Lower leg skin (tissue), 4 donors: ENCODE results near the gene DDN. TPM values are rescaled to one million over a fixed set of nuclear protein-coding genes. Genes with fewer than 3 reads are reported as not detected.

Experiments used
- DNase-seq, 2 donors: peaks; one replicate each; pipeline ENCODE4 v3.0.0-alpha.2; 2019; ENCODE audit warnings: low spot score in 2 of 2
- H3K4me3 ChIP-seq: fragments of 200-600 bp; sonication (generic); 2 replicates; pipeline ENCODE4 v1.5.1; 2017; ENCODE audit warnings: mild to moderate bottlenecking, low read depth; ENCODE audit not compliant: poor library complexity, severe bottlenecking
- POLR2A ChIP-seq, 2 donors: fragments of 450-650 bp; IDR thresholded peaks; one replicate each; pipeline ENCODE4 v1.6.1; 2016 to 2017; ENCODE audit warnings: antibody characterized with exemption in 2 of 2, mild to moderate bottlenecking in 1 of 2, moderate library complexity in 1 of 2
- WGBS, 2 donors: methylation state at CpG; one replicate each; pipeline ENCODE4 v1.1.5; 2018; 5-methylcytosine and 5-hydroxymethylcytosine counted together
- intact Hi-C: fragments of 100-400 bp; cut with DNase I; formaldehyde crosslinking; loops from one replicate; pipeline ENCODE4 v1.15.0; 2023; ENCODE audit warnings: low total_unique reads
- total RNA-seq, 4 donors: library from RNA; depleted of rRNA; stranded (reverse); fragments of >200 nt; gene quantifications; one replicate each; pipeline ENCODE4 v1.1.0, GENCODE V29; 2016
- TF ChIP-seq, protein P1 (sequence below), 3 donors: fragments of 450-650 bp; IDR thresholded peaks; one replicate each; pipeline ENCODE4 v1.5.1; 2016; ENCODE audit warnings: antibody characterized with exemption in 3 of 3, mild to moderate bottlenecking in 3 of 3, moderate library complexity in 2 of 3

The DDN gene
- total RNA-seq, 4 donors from 2014 or later, result 0.05 to 0.29 (median 0.13) TPM; not detected in 1

DNA sequence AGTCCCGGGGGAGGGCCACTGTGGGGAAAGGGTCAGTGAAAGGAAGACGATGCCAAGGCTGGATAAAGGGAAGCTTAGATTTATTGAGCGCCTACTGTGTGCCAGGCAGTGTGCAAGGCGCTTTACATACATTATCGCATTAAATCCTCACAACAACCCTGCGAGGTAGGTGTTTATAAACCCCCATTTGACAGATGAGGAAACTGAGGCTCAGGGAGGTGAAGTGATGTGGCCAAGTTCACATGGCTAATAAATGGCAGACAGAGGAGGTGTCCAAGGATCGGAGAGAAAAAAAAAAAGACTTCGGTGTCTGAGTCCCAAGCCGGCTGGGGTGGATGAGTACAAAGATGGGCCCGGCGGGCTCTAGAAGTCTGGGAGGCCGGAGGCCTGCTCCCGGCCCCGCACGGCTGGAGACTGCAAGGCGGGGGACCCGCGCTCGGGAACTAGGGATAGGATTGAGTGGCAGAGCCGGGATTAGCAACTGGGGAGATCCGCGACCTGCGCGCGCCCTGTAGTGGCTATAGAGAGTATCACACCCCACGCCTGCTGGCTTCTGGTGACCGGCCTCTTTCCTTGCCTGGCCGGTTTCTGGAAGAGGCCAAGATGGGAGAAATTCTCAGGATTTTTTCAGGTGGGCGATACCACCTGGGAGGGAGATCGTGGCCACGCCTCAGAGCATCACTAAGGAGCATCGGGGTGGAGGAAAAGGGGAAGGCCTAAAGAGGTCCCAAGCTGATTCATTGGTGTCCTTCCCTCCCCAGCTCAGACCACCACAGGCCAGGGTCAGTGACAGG, 3.9 kb downstream of the DDN start:
- 5 to 6% methylated on average over 28 to 32 of the region's 32 CpGs for WGBS, 2 donors

DNA sequence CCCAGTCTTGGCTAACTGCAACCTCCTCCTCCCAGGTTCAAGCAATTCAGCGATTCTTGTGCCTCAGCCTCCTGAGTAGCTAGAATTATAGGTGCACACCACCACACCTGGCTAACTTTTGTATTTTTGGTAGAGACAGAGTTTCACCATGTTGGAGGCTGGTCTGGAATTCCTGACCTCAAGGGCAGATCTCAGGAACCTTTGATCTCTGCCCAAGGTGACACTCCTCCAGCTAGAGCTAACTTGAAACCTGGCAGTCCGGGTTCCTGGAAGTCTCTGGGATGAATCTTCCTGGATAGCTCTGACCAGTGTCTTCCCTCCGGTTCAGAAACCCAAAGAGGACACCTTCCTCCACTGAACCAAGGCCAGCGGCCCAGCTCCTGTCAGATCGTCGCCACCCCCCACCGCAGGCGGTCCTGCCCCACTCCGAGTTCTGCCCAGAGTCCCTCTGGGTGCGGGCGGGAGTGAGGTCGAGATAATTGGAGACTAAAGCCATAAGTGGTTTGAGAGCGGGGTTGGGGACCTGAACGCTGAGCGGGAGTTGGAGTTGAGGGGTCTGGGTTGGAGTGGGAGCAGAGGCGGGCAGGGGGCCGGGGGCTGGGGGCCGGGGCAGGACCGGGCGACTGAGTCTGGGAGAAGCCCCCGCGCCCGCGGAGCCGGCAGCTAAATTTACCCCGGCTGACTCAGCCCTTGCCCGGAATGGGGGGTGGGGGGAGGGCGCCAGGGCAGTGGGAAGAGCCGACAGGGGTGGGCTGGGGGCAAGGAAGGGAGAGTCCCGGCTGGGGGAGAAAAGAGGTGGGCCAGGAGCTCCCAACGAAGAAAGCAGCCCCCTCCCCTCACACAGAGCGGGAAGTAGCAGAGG, 4.7 kb downstream of the DDN start:
- WGBS, 2 donors, result 23 to 26% methylated on average over 31 to 32 of the region's 32 CpGs
- no peak for DNase-seq
- TF ChIP-seq, protein P1, sequence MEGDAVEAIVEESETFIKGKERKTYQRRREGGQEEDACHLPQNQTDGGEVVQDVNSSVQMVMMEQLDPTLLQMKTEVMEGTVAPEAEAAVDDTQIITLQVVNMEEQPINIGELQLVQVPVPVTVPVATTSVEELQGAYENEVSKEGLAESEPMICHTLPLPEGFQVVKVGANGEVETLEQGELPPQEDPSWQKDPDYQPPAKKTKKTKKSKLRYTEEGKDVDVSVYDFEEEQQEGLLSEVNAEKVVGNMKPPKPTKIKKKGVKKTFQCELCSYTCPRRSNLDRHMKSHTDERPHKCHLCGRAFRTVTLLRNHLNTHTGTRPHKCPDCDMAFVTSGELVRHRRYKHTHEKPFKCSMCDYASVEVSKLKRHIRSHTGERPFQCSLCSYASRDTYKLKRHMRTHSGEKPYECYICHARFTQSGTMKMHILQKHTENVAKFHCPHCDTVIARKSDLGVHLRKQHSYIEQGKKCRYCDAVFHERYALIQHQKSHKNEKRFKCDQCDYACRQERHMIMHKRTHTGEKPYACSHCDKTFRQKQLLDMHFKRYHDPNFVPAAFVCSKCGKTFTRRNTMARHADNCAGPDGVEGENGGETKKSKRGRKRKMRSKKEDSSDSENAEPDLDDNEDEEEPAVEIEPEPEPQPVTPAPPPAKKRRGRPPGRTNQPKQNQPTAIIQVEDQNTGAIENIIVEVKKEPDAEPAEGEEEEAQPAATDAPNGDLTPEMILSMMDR (IDR thresholded peaks at IDR 0.05), result no peak
- no peak for TF ChIP-seq POLR2A (IDR thresholded peaks at IDR 0.05)
- intact Hi-C loops, result loop anchor here (5.0 kb wide), 1 partner anchor 137 kb away; no protein-coding TSS in a partner anchor
- H3K4me3 ChIP-seq, result no peak overlapping the region

More for the DNA sequence above, 3.9 kb downstream of the DDN start:
- intact Hi-C loops, result loop anchor here (5.0 kb wide), 1 partner anchor 138 kb away; no protein-coding TSS in a partner anchor
- peak; percentile 71 to 95 for DNase-seq
- no peak overlapping the region for H3K4me3 ChIP-seq
- TF ChIP-seq POLR2A (IDR thresholded peaks at IDR 0.05), result no peak
- TF ChIP-seq, protein P1 (IDR thresholded peaks at IDR 0.05), result no peak

DNA sequence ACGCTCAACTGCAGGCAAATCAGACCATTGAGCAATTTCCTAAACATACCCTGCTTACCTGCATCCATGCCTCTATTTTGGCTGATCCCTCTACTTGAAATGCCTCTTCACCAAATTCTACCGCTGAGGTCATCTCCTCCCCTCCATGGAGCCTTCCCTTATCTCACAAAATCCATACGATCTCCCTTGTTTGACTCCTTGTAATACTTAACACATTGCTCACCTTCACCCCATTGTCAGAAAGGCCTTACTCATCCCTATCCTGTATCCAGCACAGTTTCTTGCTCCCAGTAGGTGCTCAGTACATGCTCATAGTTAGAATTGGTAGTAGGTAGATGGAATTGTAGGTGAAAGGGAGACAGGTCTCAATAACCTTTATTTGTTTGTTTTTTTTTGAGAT, 5.4 kb downstream of the DDN start:
- TF ChIP-seq, protein P1 (IDR thresholded peaks at IDR 0.05), result no peak
- no peak for TF ChIP-seq POLR2A (IDR thresholded peaks at IDR 0.05)
- H3K4me3 ChIP-seq, result no peak overlapping the region
- DNase-seq, result no peak
- intact Hi-C loops, result no loop called here
- 79 to 81% methylated on average over 3 of the region's 3 CpGs for WGBS, 2 donors

DNA sequence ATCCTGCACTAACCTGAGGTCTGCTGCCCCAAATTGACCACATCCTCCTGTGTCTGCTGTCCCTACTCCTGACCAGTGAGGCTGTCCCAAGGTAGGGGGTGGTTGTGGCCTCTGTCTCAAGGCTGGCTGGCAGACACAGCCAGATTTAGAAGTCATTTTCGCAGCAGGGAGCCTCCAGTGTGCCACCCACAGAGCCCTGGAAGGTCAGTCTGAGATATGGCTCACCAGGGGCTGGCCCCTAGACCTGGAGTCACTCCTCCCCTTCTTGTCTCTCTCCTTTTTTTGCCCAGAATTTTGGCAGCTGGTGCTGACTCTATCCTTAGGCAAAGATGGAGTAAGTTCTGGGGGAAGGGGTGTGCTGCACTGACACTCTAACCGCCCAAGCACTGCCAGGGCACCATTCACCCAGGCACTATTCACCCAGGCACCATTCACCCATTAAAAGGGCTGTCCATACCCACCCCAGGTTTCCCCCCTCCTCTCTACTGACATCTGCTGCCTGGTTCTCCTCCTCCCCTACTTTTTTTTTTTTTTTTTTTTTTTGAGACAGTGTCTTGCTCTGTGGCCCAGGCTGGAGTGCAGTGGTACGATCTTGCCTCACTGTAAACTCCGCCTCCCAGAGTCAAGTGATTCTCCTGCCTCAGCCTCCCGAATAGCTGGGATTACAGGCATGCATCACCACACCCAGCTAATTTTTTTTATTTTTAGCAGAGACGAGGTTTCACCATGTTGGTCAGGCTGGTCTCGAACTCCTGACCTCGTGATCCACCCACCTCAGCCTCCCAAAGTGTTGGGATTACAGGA, 7.7 kb downstream of the DDN start:
- intact Hi-C loops, result no loop called here
- 60 to 71% methylated on average over 8 of the region's 8 CpGs for WGBS, 2 donors

DNA sequence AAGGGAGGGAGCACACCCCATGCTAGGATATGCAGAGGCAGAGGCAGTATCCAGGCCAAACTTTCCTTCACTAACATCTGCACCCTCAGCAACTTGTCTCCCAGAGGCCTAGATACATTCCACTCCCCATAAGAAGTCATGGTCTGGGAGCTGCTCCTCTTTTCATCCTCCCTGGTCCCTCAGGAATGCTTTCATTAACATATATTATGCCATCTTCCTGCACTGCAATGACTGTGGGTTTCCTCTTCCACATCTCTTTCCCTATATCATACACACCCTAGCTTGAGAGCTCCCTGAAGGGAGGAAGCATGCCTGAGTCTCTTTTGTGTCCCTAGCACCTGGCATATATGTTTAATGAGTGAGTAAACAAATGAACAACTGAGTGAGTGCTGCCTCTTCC, 8.6 kb downstream of the DDN start:
- H3K4me3 ChIP-seq, result no peak overlapping the region
- no peak for DNase-seq
- intact Hi-C loops, result no loop called here
- TF ChIP-seq POLR2A (IDR thresholded peaks at IDR 0.05), result no peak
- TF ChIP-seq, protein P1 (IDR thresholded peaks at IDR 0.05), result no peak

More for the DNA sequence above, 7.7 kb downstream of the DDN start:
- no peak for TF ChIP-seq POLR2A (IDR thresholded peaks at IDR 0.05)
- TF ChIP-seq, protein P1 (IDR thresholded peaks at IDR 0.05), result no peak
- no peak for DNase-seq
- H3K4me3 ChIP-seq, result no peak overlapping the region
